ENCODE data around the gene TPRX1. TPM values are rescaled to one million over a fixed set of nuclear protein-coding genes. Genes with fewer than 3 reads are reported as not detected.

TPRX1 gene
- total and polyA plus RNA-seq, 3 donors from 2014 or later, result 0.55 to 1.2 (median 0.62) TPM

GRCh38 chr19:47769534-47769933 is 34.8 kb downstream of the TPRX1 start:
- Histone ChIP-seq H3K9me3 (no peaks in the 10 kb centered on the region), H3K27ac (no peak overlapping the region), H3K4me1 (no peaks in the 10 kb centered on the region), H3K4me3 (no peak overlapping the region), H3K27me3 (no peaks in the 10 kb centered on the region), H3K36me3 (ENCODE audit: low read depth, missing control alignments) (no peaks in the 10 kb centered on the region)
- intact Hi-C loops (cut with DNase I; ENCODE audit: low total_unique reads), result no loop called here
- 93 to 96% methylated on average over 3 of the region's 3 CpGs for WGBS, 2 donors
- DNase-seq, result no peak
- TF ChIP-seq CTCF (IDR thresholded peaks at IDR 0.05), result no peak
- no peak for TF ChIP-seq POLR2A (IDR thresholded peaks at IDR 0.05)

GRCh38 chr19:47768604-47769003 is 35.7 kb downstream of the TPRX1 start:
- TF ChIP-seq POLR2A (IDR thresholded peaks at IDR 0.05) (no peak), CTCF (IDR thresholded peaks at IDR 0.05) (no peak)
- Histone ChIP-seq H3K4me3 (no peak overlapping the region), H3K4me1 (no peaks in the 10 kb centered on the region), H3K27me3 (no peaks in the 10 kb centered on the region), H3K9me3 (no peaks in the 10 kb centered on the region), H3K27ac (no peak overlapping the region), H3K36me3 (ENCODE audit: low read depth, missing control alignments) (no peaks in the 10 kb centered on the region)
- no peak for DNase-seq
- intact Hi-C loops (cut with DNase I; ENCODE audit: low total_unique reads), result no loop called here
- WGBS, 2 donors, result 86 to 100% methylated on average over 2 of the region's 2 CpGs

- H3K27me3 ChIP-seq, result no peaks in the 10 kb centered on the region
- no peaks in the 10 kb centered on the region for H3K36me3 ChIP-seq (ENCODE audit: low read depth, missing control alignments)
- intact Hi-C loops (cut with DNase I; ENCODE audit: low total_unique reads), result no loop called here
- DNase-seq, result no peak
- no peaks in the 10 kb centered on the region for H3K9me3 ChIP-seq
- no peak for TF ChIP-seq CTCF (IDR thresholded peaks at IDR 0.05)
- TF ChIP-seq POLR2A (IDR thresholded peaks at IDR 0.05), result no peak
- H3K4me3 ChIP-seq, result no peak overlapping the region
- H3K4me1 ChIP-seq, result no peaks in the 10 kb centered on the region
- no peak overlapping the region for H3K27ac ChIP-seq
- WGBS, 2 donors, result 83 to 98% methylated on average over 2 of the region's 2 CpGs
These were observed 37.0 kb downstream of the TPRX1 start for GRCh38 chr19:47767349-47767748.

GRCh38 chr19:47766670-47767069 is 37.7 kb downstream of the TPRX1 start:
- H3K4me3 ChIP-seq, result no peak overlapping the region
- H3K36me3 ChIP-seq (ENCODE audit: low read depth, missing control alignments), result no peaks in the 10 kb centered on the region
- H3K27ac ChIP-seq, result no peak overlapping the region
- no peaks in the 10 kb centered on the region for H3K27me3 ChIP-seq
- H3K9me3 ChIP-seq, result no peaks in the 10 kb centered on the region
- DNase-seq, result no peak
- 87 to 93% methylated on average over 7 of the region's 7 CpGs for WGBS, 2 donors
- intact Hi-C loops (cut with DNase I; ENCODE audit: low total_unique reads), result no loop called here
- H3K4me1 ChIP-seq, result no peaks in the 10 kb centered on the region
- no peak for TF ChIP-seq POLR2A (IDR thresholded peaks at IDR 0.05)
- TF ChIP-seq CTCF (IDR thresholded peaks at IDR 0.05), result no peak

GRCh38 chr19:47766359-47766620 is 38.1 kb downstream of the TPRX1 start:
- 76 to 77% methylated on average over 7 of the region's 7 CpGs for WGBS, 2 donors
- H3K27ac ChIP-seq, result no peak overlapping the region
- intact Hi-C loops (cut with DNase I; ENCODE audit: low total_unique reads), result no loop called here

More at GRCh38 chr19:47766359-47766620, 38.1 kb downstream of the TPRX1 start:
- TF ChIP-seq CTCF (IDR thresholded peaks at IDR 0.05), result no peak
- H3K36me3 ChIP-seq (ENCODE audit: low read depth, missing control alignments), result no peaks in the 10 kb centered on the region
- no peak overlapping the region for H3K4me3 ChIP-seq
- no peaks in the 10 kb centered on the region for H3K9me3 ChIP-seq
- DNase-seq, result no peak
- H3K4me1 ChIP-seq, result no peaks in the 10 kb centered on the region
- H3K27me3 ChIP-seq, result no peaks in the 10 kb centered on the region

Measured in testis (tissue), 3 donors.